Thyroid gland (tissue), 4 donors: ENCODE results near the gene STPG1.

Experiments used
- CTCF ChIP-seq, 6 experiments: fragments of 200-600 bp in 3 of 6; fragments of 450-650 bp in 3 of 6; sonication (generic) in 3 of 6; IDR thresholded peaks; one replicate each; pipeline ENCODE4 v1.5.1; 2016 to 2019; ENCODE audit warnings: antibody characterized with exemption in 6 of 6, mild to moderate bottlenecking in 2 of 6, inconsistent platforms in 1 of 6, moderate library complexity in 1 of 6
- POLR2A ChIP-seq, 2 donors: fragments of 450-650 bp; IDR thresholded peaks; one replicate each; pipeline ENCODE4 v1.6.1; 2017; ENCODE audit warnings: antibody characterized with exemption in 2 of 2, mild to moderate bottlenecking in 2 of 2, moderate library complexity in 1 of 2

- TF ChIP-seq CTCF (IDR thresholded peaks at IDR 0.05): no peak
- no peak for TF ChIP-seq POLR2A (IDR thresholded peaks at IDR 0.05)
Observed at GRCh38 chr1:24349891-24350290, 63.7 kb downstream of the STPG1 start.
